CD4-positive, alpha-beta T cell treated with Interleukin-4 for 1 hour (primary cell): ENCODE measurements around the gene ADSS1.
A peak's percentile ranks its signal among the peaks of the same experiment; 100 is the strongest.

Experiments used
- DNase-seq, 2 donors: peaks; one replicate each; pipeline ENCODE4 v3.0.0-alpha.2; 2020 to 2022

The ADSS1 gene

GRCh38 chr14:104784846-104785707, 61.0 kb downstream of the ADSS1 start:
- no peak for DNase-seq

DNA sequence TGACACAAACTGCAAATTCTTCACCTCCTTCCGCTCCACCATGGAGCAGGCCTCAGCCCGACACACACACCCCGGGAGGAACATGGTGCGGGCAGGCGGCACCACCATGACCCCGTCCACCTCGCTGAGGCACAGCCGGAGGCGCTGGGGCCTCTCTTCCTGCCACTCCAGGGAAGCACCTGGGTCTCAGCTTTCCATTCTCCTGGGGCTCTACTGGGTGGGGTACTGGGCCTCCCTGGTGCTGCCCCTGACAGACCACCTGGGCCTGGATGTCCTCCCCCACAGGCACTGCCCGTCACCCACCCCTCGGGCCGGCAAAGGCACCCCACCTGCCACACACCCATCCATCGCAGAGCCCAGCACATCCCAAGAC, 61.7 kb downstream of the ADSS1 start:
- no peak for DNase-seq

GRCh38 chr14:104786091-104786586, 62.1 kb downstream of the ADSS1 start:
- no peak for DNase-seq

- DNase-seq = no peak
These were observed 63.0 kb downstream of the ADSS1 start for GRCh38 chr14:104786726-104787675.

GRCh38 chr14:104787736-104788135, 63.7 kb downstream of the ADSS1 start:
- peak in 1 of 2 donors; percentile 33 for DNase-seq

GRCh38 chr14:104788161-104788818, 64.3 kb downstream of the ADSS1 start:
- no peak for DNase-seq

GRCh38 chr14:104788873-104789663, 65.0 kb downstream of the ADSS1 start:
- DNase-seq = no peak

- DNase-seq = no peak
These were observed 66.0 kb downstream of the ADSS1 start for GRCh38 chr14:104789752-104790743.

GRCh38 chr14:104791425-104791824, 67.4 kb downstream of the ADSS1 start:
- no peak for DNase-seq

DNA sequence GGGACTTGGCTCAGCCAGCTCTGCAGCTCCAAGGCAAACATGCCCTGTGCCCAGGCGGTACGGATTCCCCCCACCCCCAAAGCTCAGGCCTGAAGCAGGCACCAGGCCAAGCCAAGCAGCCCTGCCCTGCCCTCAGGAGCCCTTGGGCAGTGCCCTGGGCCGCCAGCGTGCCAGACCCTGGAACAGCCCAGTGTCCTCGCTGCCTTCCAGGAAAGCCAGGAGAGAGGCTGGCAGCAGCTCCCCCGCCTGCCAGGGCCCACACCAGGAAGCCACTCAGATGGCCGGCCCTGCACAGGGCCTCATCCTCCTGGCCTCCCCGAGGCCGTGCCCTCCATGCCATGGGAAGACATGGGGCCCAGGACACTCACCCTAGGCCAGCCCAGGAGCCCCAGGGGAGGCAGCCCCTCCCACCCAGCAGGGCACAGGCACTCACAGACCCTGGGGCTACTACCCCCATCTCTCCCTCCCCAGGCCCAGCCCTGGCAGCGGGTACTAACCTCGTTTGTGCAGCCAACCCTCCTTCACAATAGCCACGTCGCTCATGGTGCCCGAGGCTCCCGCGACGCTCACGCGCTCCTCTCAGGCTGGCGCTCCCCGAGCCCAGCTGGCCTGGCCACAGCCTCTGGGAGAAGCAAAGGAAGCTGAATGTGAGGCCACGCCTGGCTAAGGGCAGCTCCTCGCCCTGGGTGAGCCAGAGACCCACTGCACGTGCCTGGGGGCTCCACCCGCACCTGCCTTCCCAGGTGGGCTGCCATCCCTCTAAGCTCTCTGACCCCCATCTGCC, 68.3 kb downstream of the ADSS1 start:
- no peak for DNase-seq

DNA sequence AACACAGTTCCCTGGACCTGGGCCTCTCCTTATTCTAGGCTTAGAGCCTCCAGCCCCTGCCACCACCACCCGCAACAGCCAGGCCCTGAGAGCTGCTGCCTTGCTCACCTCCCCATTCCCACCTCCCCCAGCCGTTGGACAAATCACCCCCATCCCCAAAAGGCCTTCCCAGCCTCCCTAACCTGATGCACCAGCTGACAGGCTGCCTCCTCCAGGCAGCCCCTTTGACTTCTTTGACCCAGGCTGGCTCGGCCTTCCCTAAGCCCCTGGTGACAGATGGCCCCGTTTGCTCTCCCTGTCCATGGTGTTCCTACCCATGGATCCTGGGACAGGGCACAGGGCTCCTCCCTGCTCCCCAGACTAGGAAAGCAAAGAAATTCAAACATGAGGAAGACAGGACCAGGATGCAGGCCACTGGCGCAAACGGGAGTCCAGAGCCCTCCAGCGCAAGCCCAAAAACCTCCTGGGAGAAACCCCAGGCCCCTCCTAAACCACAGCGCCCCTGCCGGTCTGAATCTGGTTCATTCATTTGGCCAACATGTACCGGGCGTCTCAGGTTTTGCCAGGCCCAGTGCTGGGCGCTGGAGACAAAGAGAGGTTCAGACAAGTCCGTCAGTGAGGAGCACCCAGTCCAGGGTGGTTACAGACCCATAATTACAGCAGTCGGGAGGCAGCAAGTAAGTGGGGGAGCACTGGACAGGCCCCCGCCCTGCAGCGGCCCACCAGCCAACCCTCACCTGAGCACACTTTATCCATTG, 69.1 kb downstream of the ADSS1 start:
- no peak for DNase-seq

- DNase-seq = no peak
These were observed 69.6 kb downstream of the ADSS1 start for GRCh38 chr14:104793703-104793959.

DNA sequence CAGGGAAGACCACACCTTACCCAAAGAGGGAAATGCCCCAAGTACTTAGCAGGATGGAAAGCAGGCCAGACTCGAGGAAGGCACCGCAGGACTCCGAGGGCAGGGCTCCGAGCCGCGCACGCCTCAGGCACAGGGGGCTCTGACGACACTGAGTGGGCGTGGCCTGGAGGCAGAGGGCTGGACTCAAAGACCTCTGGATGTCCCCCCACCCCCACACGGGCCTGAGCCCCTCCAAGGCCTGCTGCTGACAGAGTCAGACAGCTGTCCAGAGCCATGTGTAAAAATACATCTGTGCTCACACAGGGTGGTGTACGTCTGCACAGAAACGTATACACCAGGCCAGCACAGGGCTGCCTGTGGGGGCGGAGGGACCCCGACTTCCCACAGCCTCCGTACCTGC, 70.1 kb downstream of the ADSS1 start:
- DNase-seq = peak; percentile 39 to 43

GRCh38 chr14:104794631-104794992, 70.6 kb downstream of the ADSS1 start:
- DNase-seq = no peak

DNA sequence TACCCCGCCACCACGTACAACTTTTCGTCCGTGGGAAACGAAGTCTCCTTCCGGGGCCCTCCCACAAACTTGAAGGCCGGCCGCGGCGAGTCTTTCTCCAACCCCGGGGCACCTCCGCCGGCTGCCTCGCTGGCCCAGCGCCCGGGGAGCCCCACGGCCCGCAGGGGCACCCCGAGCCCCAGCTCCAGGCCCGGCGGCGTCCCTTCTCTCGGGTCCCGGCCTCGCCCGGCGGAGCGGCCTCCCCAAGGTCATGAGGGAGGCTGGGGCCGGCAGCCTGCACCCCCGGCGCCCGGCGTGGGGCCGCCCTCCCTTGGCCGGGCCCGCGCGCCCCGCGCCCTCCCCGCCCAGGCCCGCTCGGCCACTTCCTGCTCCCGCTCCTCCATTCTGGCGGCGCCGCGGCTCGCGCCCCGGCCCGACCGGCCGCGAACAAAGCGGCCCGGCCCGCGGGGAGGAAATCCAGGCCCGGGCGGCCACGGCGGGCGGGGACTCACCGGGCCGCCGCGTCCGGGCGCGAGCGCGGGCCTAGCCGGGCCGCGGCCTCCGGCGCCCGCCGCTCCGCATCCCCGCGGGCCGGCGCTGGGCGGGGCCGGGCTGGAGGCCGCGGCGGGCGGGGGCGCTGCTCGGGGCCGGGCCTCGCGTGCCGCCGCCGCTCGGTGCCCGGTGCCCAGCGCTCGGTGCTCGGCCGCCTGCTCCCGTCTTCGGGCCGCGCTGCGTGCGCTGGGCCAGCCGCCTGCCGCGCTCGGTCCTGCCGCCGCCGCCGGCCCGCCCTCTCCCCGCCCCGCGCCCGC, 71.2 kb downstream of the ADSS1 start, which contains the start of gene AKT1:
Gene AKT1 (minus strand): TSS at position 756 of the 788 bp plus-strand sequence. CDS start 3,105 bp downstream, outside the sequence.
- DNase-seq = peak in 1 of 2 donors; percentile 34

- DNase-seq = peak; percentile 49 to 68
These were observed 72.0 kb downstream of the ADSS1 start for GRCh38 chr14:104795781-104796686.

DNA sequence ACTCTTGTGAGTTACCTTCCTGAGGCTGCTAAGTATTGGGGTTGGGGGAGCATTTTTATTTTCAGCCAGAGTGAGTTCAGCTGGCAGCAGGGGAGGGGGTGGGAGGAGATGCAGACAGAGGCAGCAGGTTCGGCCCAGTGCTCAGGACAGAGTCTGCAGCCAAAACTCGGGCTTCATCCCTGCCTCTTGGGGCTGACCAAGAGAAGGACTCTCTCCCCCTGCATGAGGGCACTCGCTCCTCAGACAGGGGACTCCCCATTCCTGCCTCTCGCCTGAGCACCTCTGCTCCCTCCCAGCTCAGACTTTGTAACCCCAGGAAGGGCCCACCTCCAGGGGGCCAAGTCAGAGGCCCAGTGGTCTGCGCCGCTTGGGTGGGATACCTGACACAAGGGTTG, 72.7 kb downstream of the ADSS1 start:
- DNase-seq = no peak
